Neural progenitor cell (in vitro differentiated cells): Measurements from ENCODE around the gene CC2D2A.
"Not testable (repeated sequence)": the region's sequence is repeated elsewhere in the genome, so short reads cannot be mapped to it uniquely, and the experiment has no call there.

Source experiments
- CTCF ChIP-seq: fragments of 200-600 bp; sonication (generic); IDR thresholded peaks from 2 replicates; pipeline ENCODE4 v1.5.1; 2017; ENCODE audit warnings: antibody characterized with exemption, mild to moderate bottlenecking
- EZH2 ChIP-seq: fragments of 200-600 bp; sonication (generic); IDR thresholded peaks from 2 replicates; pipeline ENCODE4 v1.6.1; 2017; ENCODE audit warnings: antibody characterized with exemption, mild to moderate bottlenecking, moderate library complexity

GRCh38 chr4:15517681-15518080 is 48.0 kb downstream of the CC2D2A start:
- not testable (repeated sequence) for TF ChIP-seq CTCF, EZH2
